ENCODE measurements around the gene INTS7. TPM values are rescaled to one million over a fixed set of nuclear protein-coding genes. Genes with fewer than 3 reads are reported as not detected.
"Not testable (repeated sequence)": the region's sequence is repeated elsewhere in the genome, so short reads cannot be mapped to it uniquely, and the experiment has no call there.

Gene INTS7
- total RNA-seq, 1 experiment from 2014 or later = 21.7 TPM

DNA sequence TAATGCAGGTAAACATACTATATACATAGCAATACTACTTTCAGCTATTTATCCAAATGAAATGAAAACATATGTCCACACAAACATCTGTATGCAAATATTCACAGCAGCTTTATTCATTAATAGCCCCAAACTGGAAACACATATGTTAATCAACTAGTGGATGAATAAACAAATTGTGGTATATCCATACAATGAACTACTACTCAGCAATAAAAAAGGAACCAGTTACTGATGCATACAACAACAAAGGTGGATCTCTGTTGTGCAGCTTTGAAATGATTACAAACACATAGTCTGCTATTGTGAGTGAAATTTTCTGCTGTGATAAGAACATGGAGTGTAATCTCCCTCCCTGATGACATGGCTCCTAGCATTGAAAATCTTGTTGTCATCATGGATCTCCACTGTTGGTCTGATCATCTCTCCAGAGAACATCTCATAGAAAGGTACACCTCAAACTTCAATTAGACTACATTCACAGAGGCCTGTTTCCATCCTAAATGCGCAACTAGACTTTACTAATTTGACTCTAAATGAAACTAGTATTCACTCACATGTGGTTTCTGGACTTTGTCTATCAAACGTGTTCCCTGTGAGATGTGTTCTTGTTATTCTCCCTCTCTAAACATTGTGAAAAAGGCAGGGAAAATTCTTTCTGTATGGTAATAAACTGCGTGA is 10.7 kb downstream of the INTS7 start (continued):
- TF ChIP-seq REST (IDR thresholded peaks at IDR 0.05; ENCODE audit: low read depth) (no peak), ZNF274 (IDR thresholded peaks at IDR 0.05; ENCODE audit: low read depth, low read length) (no peak)
- TF ChIP-seq, protein P1, sequence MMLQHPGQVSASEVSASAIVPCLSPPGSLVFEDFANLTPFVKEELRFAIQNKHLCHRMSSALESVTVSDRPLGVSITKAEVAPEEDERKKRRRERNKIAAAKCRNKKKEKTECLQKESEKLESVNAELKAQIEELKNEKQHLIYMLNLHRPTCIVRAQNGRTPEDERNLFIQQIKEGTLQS (IDR thresholded peaks at IDR 0.05) = no peak

GRCh38 chr1:212022908-212023307 is 12.4 kb downstream of the INTS7 start:
- H3K4me2 ChIP-seq (ENCODE audit: low read length); RAD21 ChIA-PET (ENCODE audit: low non-redundant PET in 1 of 2, low total read pairs in 2 of 2, uncharacterized antibody in 2 of 2, unreplicated experiment in 2 of 2); H3K4me1 ChIP-seq (ENCODE audit: control insufficient read depth in 1 of 2, insufficient read depth in 2 of 2, low read length in 2 of 2); H3K9ac ChIP-seq (ENCODE audit: low read length); H3K9me2 ChIP-seq (ENCODE audit: insufficient read depth); H2AFZ ChIP-seq (ENCODE audit: low read depth, low read length, poor library complexity, severe bottlenecking); H3K27ac ChIP-seq (ENCODE audit: low read depth, low read length); H3K4me3 ChIP-seq (replicated peaks in 1 of 2; ENCODE audit: low read depth in 1 of 2, low read length in 2 of 2); H3K36me3 ChIP-seq (ENCODE audit: control insufficient read depth in 1 of 2, insufficient read depth in 2 of 2, low read length in 2 of 2); DNase-seq (ENCODE audit: low read depth, low spot score); BruUV-seq (replicated peaks); H4K20me1 ChIP-seq (ENCODE audit: insufficient read depth); H3K9me3 ChIP-seq (ENCODE audit: control insufficient read depth in 1 of 2, insufficient read depth in 1 of 2, low read depth in 1 of 2, low read length in 2 of 2); H3K27me3 ChIP-seq (ENCODE audit: insufficient read depth, low read length); intact Hi-C loops (cut with micrococcal nuclease); ATAC-seq: not testable (repeated sequence)
- peaks cover 69% of the 10 kb centered on the region for H3K79me2 ChIP-seq (ENCODE audit: insufficient read depth, low read length)
- CTCF ChIA-PET = interaction anchor here (2.2 kb wide), 1 partner anchor 12 kb away, joined by 10 read pairs; the partner anchor contains the start of genes DTL and INTS7
- POLR2A ChIA-PET = interaction anchor here (1.0 kb wide), 1 partner anchor 13 kb away, joined by 3 read pairs; the partner anchor contains the start of genes DTL and INTS7
